RKO (cell line): ENCODE data around the gene B4GALT7.

ENCODE experiments used
- DNase-seq: peaks from one replicate; pipeline ENCODE4 v3.0.0-alpha.2; 2016; ENCODE audit warnings: low spot score

The B4GALT7 gene

DNA sequence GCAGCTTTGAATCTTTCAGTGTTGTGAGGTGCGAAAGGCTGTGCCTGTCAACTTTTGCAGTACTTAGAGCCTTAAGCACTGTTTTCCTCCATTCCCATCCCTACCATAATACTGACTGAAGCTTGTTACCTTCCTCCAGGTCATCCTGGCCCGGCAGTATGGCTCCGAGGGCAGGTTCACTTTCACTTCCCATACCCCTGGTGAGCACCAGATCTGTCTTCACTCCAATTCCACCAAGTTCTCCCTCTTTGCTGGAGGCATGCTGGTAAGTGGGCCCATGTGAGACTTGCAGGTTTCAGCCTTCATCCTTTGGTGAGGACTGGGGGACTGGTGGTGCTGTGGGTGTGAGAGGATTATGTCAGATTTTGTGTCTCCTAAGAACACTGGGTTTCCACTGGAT, 6.4 kb upstream of the B4GALT7 start:
- no peak for DNase-seq

DNA sequence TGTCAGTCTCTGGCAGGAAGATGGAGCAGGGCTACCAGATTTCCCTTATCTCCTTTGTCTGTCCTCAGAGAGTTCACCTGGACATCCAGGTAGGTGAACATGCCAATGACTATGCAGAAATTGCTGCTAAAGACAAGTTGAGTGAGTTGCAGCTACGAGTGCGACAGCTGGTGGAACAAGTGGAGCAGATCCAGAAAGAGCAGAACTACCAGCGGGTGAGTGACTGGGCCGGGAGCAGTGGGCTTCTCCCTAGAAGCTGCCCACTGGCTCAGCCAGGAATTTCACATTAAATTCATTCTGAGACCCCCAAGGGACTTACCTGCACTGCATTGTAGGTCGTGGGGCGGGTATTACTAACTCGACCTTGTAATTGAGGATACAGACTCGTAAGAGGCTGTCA, 5.9 kb upstream of the B4GALT7 start:
- no peak for DNase-seq

- no peak for DNase-seq
Observed at GRCh38 chr5:177595026-177595585, 4.8 kb upstream of the B4GALT7 start.

DNA sequence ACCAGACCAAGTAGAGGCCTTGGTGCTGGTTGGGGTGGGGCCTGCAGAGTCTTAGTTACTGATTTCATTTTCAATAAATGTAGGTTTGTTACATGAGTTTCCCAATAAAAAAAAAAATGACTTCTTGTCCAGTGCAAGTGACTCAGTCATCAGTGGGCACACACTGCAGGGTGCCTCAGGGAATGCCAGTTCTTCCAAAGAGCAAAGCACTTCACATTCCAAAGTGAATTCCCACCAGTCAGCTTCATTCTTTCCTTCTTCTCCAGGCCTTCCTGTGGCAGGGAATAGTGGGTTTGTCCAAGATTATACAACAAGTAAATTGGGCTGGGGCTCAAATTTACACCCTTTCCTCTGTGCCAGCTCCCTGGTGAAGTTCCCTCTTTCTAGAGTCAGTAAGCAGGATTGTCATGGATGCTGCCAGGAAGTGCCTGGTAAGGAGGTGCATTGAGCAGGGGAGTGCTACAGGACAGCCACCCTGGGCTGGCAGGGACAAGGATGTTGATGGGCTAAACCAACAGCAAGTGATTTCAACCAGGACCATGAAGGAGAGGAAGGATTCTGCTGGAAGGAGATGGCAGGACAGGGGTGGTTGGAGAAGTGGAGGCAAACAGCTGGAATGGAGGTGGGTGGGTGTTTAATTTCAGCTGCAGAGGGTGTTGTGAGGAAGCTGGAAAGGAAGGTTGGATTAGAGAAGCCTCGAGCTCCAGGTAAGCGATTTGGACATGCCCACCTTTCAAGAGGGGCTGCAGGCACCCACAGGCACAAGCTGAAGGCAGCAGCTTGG, 3.7 kb upstream of the B4GALT7 start:
- DNase-seq: no peak

GRCh38 chr5:177596775-177597238, 3.1 kb upstream of the B4GALT7 start:
- DNase-seq: no peak

DNA sequence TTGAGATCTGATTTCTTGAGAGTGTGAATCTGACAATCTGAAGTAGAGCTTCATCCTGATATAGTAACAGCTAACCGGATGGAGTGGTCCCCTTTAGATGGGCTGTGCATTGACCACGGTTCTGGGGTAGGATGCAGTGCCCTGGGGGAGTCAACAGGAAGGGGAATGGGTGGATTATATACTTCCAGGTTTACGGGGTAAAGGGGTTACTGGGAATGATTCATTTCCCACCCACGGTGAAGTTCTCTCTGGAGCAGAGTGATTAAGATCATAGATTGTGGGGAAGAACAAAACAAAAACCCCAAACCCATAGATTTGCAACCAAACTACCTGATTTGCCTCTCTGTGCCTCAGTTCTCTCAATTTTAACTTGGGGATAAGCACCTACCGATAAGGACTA, 1.5 kb upstream of the B4GALT7 start:
- DNase-seq: peak; percentile 23

DNA sequence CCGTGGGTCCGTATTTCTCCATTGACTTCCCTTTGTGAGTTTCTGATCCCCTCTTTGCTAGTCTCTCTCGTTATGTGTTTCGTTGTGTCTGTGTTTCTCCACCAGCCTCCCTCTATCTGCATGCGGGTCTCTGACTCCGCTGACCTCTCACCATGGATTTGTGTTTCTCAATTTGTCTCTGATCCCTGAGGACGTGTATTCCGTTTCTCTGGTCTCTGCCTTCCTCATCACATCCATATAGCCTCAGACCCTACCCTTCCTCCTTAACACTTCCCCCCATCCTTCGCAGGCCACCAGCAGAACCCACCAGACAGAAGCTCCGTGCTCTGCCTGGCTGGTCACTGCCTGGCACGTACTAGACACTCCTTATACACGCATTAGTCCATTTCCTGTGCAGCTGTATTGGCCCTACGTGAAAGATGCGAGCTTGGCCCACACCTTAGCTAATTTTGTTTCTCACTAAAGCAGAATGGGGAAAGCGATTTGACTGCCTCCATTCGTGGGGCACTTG, 631 bp downstream of the B4GALT7 start:
- peak; percentile 68 for DNase-seq

GRCh38 chr5:177601126-177601525, 1.2 kb downstream of the B4GALT7 start:
- DNase-seq: no peak

DNA sequence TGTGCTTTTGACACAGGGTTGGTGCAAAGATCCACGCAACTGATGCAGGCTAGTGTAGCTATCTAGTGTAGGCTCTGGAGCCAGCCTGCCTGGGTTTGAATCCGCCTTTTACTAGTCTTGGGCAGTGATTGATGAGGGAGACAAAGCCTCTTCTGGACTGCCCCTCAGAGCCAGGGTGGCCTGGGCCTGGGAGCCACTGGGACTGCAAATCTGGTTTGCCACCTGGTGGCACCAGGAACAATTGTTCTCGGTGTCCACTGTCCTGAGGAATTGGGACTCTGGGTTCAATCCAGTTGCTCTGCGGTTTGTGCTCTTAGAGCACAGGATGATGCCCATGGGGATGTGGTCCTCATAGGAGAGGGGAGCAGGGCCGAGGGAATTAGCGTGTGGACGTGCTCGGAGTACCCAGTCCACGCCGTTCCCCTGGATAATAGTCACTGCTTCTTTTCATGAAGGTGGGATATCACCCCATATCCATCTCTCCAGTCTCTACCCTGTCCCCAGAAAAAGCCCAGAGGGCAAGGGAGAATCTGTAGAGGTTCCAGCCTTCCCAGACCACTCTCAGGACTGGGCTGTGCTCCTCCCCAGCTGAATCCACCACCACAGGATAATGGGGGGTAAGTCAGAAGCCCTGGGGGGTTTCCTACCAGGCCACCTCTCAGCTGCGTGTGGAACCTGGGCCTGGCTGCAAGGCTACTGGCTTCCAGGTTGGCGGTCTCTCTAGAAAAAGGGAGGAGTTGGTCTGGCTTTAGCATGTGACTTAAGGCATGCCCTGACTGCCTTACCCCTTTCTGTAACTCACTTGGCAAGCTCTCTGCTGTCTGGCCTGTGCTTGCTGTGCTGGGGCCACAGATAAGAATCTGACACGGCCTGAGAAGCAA, 1.9 kb downstream of the B4GALT7 start:
- DNase-seq: peak; percentile 43

- DNase-seq: no peak
Observed at GRCh38 chr5:177602458-177602830, 2.5 kb downstream of the B4GALT7 start.

DNA sequence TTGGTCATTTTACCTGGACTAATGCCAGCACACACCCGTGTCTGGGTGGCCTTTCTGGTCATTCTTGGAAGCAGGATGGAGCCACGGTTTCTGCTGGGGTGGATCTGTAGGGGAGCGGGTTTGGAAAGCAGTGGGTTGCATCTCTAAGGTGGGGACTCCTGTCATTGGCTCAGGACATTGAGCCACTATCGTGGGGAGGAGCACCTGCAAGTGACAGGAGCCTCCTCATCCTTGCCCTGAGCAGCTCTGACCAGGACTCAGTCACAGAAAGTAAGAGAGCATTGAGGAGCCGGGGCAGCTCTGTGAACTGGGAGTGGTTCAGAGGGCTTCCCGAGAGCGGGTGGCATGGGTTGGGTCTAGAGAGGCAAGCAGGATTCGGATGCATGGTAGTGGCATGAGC, 3.7 kb downstream of the B4GALT7 start:
- DNase-seq: no peak

GRCh38 chr5:177604116-177604521, 4.2 kb downstream of the B4GALT7 start:
- DNase-seq: no peak

DNA sequence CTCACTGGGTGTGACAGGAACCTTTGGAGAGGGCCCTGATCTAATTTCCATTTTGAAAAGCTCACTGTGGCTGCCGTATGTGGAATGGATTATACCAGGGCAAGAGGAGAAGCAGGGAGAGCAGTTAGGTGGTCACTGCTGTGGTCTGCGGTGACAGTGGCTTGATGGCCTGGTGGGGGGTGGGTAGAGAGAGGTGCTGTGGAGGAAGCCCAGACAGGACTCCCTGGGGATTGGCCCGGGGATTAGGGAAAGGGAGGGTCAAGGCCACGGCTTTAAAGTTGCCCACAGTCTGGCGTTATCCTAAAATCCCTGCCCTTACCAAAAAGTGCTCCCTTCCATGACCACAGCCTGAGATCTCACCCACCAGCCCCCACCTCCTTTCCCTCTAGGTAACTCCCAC, 4.7 kb downstream of the B4GALT7 start:
- no peak for DNase-seq

DNA sequence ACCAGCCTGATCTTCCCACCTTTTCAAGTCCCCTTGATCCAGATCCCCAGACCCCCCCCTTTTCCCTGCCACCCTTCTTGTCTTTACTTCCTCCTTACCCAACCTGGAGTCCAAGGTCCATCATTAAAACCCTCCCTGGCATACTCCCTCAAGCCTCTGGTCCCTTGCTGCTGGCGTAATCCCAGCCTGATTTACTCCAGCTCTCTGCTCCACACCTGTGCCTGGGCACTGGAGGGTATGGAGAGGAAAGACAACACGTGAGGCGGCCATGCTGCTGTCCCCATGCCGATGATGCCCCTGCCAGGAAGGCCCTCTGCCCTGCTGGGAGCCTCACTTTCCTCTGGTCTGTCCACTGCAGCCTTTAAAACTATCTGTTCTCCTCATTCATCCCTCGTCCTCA, 5.1 kb downstream of the B4GALT7 start:
- DNase-seq: no peak

- DNase-seq: no peak
Observed at GRCh38 chr5:177605667-177606066, 5.7 kb downstream of the B4GALT7 start.

DNA sequence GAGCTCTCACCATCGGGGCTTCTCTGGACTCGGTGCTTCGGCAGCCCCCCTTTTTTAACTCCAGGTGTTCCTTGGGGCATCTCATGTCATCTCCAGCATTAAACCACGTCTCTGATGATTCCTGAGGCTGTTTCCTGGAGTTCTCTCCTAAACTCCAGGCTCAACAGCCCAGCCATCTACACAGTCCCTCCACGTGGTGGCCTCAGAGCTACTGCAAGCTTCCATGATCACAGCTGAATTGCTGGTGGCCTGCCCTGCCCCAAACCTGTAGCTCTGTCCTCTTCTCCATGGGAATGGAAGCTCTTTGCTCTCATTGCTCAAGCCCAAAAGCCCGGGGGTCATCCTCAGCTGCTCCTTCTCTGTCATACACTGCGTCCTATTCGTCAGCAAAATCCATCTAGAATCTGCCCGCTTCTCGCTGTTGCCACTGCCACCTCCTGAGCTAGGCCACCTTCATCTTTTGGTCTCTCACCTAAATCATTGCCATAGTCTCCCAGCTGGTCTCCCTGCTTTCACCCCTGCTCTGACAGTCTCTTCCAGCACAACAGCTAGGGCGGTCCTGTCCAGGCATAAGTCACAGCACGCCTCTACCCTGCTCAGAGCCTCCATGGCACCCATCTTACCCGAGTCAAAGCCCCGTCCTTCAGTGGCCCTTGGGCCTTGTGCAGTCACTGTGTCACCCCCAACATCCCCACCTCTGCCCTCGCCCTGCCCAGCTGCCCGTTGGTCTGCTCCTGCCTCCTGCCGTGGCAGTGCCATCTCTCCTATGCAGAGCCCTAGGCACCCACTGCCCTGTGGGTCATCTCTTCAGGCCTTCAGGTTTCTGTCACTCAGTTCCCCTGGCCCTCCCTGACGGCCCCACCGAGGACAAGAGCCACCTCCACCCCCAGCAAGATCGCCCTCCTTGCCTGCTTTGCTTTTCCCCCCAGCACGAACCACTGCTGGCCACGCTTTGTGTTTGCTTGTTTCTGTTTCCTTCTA, 6.4 kb downstream of the B4GALT7 start:
- DNase-seq: no peak

GRCh38 chr5:177607115-177607451, 7.2 kb downstream of the B4GALT7 start:
- no peak for DNase-seq

- DNase-seq: peak; percentile 85
Observed at GRCh38 chr5:177607452-177608192, 7.7 kb downstream of the B4GALT7 start.

DNA sequence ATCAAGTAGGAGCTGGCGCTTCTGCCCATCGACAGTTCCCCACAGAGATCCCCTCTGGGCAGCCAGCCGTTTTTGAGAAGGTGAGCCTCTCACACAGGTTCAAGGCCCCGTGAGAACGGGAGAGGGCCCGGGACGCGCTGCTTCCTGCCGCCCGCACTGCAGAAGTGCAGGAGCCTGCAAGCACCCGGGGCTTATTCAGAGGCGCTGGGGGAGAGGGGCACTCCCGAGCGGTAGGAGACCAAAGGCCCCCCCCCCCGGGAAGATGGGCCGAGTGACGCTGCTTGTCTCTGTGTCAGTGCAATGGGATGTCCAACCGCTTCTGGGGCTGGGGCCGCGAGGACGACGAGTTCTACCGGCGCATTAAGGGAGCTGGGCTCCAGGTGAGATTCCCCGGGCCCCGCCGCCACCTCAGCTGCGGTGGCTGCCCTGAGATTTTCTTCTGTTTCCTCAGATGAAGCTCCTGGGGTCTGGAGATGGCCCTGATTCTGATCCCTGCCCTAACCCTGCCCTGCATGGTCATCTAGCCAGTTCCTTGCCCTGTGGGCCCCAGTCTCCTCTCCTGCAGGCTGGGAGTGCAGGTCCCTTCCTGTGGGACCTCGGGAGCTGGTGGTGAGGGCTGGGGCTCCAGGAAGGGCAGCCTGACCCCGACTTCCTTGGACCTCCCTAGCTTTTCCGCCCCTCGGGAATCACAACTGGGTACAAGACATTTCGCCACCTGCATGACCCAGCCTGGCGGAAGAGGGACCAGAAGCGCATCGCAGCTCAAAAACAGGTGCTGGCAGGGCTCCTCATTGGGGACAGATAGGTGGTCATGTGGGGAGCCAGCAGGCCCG, 8.5 kb downstream of the B4GALT7 start:
- DNase-seq: no peak
